ENCODE measurements around the gene ZNF692.

GRCh38 chr1:248810727-248811513 lies 48.0 kb downstream of the ZNF692 start:
- TF ChIP-seq CTCF (IDR thresholded peaks at IDR 0.05) = no peak
- no peak for TF ChIP-seq EZH2 (IDR thresholded peaks at IDR 0.05)
- TF ChIP-seq EZH2phosphoT487 (IDR thresholded peaks at IDR 0.05) = no peak

Measured in neural progenitor cell (in vitro differentiated cells).